CD4-positive, alpha-beta T cell treated with Interferon gamma for 1 hour (primary cell): ENCODE results near the gene ATP5PO.
"Not testable (repeated sequence)": the region's sequence is repeated elsewhere in the genome, so short reads cannot be mapped to it uniquely, and the experiment has no call there.

ENCODE experiments used
- DNase-seq: peaks from one replicate; pipeline ENCODE4 v3.0.0-alpha.2; 2020

The ATP5PO gene

DNA sequence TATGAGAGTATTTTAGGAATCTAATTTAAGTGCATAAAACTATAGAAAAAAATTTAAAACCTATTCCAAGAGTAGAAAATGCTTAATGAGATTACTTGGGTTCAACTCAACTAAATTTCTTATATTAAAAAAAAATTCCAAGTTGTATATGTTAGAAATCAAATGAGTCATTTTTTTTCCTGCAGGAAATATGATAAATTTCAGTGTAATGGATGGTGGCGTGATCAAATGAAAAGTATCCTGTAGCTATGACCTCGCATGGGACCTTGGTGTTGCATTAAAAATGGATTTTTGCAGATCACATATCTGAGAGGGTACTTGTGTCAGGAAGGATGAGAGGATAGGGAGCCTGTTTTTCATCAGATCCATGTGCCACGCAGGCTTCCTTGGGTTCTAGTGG, 17.9 kb downstream of the ATP5PO start:
- DNase-seq = no peak

DNA sequence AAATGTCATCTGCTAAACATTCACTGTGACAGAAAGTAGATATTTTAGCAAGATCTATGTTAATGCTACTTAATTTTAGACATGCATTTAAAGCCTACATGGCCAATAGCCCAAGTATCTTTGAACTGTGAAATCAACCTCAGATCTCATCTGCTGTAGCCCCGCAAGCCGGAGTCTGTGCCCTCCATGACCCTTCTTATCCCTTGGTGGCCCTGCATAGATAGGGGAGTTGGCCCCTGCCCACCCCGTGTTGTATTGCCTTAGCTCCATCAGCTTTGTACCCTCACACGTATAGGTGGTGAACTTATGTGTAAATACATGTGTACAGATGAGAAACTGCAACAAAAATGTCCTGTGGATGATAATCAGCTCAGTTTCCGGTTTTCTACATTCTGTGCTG, 18.5 kb downstream of the ATP5PO start:
- no peak for DNase-seq

DNA sequence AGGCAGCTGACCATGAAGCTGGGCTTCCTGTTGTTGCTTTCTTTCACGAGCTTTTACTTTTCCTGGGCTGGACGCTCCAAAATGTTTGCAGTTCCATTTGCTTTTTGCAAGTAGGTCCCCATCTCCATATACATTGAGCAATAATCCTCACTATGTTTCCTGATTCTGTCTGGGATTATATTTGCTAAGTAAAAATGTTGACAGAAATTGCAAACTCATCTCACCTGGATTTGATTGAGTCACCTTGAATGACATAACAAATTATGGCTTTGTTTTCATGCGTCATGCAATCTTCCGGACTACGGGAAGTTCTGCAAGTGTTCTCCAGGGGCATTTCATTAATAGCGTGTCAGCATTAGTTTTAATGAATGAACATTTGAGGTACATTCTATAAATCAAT, 18.9 kb downstream of the ATP5PO start:
- no peak for DNase-seq

DNA sequence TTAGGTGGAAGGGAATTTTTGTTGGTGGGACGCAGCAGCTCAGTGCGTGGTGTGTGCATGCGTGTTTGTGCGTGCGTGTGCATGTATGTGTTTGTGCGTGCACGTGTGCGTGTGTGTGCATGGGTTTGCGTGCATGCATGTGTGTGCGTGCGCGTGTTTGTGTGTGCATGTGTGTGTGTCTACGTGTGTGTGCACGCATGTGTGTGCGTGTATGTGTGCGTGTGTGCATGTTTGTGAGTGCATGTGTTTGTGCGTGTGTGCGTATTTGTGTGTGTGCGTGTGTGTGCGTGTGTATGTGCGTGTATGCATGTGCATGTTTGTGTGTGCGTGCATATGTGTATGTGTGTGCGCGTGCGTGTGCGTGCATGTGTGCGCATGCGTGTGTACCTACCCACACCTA, 20.2 kb downstream of the ATP5PO start:
- DNase-seq = no peak

DNA sequence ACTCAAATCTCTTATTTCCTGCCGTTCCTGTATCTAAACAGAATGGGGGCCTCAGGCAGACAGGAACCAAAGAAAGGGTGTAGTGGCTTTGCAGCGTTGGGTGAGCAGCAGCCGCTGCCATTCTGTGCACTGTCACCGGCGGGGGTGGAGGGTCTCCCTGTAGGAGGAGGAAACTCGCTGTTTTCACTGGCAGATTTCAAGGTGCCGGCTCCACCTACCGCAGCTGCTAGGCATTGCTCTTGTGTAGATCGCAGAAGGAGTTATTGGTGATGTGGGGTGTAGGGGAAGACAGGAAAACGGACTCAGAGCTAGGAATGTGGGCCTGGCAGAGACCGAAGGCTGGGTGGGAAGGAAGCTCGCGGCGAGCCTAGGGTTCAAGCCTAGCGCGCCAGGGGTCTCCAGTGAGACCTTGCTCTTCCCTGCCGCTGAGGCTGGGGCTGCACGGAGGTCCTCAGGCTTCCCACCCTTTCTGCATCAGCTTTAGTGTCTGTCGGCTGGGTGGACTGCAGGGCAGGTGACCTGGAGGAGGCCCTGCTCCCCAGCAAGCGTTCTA, 20.8 kb downstream of the ATP5PO start:
- DNase-seq = peak; percentile 49

DNA sequence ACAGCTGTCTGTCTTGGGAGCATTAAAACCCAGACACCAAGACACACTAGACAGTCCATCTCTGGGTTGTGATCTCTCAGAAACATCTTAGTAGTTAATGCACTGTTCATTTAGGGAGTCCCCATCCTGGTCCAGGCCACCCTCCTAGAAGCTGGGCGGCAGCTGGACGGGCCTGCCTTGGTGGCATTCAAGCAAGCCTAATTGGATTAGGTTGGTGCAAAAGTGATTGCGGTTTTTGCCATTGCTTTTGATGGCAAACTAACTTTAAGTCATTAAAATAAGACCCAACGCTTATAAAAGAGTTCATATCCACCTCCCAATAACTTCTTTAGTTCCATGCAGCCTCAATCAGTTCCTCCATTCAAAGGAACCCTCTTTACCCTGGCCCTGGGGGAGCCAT, 21.7 kb downstream of the ATP5PO start:
- DNase-seq = no peak

DNA sequence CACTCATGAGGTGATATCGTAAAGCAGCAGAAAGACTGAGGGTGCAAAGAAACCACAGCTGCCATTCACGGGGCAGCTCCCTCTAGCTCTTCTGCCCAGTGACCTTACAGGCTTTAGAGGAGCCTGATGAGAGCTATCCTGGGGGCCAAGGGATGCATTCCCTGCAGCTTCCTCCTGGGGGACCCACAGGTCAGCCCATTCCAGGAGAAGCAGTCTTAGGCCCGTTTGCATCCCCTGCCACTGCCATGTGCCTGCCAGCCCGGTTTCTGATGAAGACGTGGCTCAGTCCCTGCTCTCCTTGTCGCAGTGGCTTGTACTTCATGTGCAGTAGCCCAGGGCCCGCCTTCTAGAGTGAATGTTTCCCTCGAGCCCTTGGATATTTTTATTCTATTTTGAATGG, 22.8 kb downstream of the ATP5PO start:
- no peak for DNase-seq

DNA sequence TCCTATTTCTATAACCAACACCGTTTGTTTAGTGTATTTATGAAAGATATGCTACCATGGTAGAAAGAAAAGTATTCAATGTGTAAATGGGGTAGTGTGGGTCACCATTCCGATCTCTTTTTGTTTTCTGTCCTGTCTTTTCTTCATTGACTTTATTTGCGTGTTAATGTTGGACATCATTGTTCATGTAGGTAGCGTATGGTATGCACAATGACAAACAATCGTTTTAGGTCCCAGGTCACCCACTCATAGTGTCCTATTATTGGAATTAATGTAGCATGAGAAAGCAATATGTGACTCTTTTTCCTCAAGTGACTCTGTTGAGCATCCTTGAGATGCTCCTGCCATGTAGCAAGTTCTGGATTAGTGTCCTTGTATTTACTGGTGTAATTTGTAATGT, 25.4 kb downstream of the ATP5PO start:
- DNase-seq = no peak

DNA sequence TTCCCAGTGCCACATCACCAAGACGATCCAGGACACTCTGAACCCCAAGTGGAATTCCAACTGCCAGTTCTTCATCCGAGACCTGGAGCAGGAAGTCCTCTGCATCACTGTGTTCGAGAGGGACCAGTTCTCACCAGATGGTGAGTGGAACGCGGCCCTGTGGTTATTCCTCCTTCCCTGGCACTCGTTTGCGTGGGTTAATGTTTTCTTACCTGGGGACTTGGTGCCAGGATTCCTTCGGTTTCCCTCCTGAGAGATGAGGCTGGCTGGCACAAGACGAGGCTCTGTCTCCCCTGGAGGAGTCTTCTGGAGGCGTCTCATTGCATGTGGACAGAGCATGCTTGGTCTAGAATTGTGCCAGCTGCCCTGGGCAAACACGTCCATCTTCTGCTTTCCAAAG, 29.3 kb downstream of the ATP5PO start:
- no peak for DNase-seq

DNA sequence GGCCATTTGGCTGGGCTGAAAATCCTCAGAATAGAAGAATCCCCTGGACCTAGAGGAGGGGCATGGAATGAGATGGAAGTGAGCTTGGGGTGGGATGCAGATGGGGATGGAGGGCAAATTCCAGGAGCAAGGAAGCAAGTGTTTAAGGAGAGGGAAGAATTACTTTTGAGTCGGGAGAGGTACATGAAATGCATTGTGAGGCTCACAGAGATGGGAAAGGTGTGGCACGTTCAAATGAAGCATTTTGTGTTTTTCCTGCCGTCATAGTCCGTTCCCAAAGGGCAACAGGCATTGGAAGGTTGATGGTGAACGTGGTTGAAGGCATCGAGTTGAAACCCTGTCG, 30.5 kb downstream of the ATP5PO start:
- no peak for DNase-seq

DNA sequence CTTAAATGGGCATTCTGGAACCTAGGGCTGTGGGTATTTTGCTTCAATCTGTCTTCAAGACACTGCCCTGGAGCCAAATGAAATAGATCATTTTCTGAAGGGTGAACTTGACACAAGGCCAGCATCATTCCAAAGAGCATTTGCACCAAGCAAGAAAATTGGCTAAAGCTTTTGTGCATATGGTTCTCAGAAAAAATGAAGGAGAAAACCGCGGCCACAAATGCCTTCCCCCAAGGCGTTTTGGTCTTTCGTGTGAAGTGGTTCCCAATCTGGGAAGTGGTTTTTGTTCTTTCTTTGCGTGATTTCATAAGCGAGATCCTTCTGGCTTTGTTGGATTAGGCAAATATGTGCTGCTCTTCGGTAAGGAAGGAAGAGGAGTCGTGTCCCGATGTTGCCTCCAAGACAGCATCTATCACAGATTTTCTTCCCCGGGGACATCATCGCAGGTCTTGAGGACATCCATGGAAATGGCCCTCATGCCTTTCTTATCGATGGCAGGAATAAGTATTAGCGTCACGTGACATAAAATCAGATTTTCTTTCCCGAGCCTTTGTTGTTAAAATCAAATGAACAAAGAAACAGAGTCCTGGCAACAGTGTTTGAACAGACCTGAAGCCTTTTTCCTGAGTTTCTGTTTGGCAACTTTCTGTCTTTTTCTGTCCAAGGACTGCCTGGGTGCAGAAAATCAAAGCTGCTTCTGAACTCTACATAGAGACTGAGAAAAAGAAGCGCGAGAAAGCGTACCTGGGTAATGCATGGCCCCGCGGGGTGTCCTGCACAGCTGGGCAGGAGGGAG, 31.0 kb downstream of the ATP5PO start:
- DNase-seq = no peak

DNA sequence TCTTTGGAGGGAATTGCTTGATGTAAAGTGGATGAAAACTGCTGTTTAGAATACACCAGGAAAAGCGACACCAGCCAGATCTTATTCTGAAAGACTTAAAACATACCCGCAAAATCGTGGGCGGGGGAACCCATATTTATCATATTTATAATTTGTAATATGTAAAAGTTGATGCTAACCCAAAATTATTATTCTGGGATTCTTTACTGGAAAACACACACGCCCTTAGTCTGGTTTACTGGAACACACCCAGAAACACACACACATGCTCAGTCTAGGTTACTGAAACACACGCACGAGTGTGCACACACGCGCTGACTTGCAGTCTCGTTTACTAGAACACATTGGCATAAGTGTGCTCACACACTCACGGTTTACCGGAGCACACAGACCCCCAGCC, 32.5 kb downstream of the ATP5PO start:
- no peak for DNase-seq

DNA sequence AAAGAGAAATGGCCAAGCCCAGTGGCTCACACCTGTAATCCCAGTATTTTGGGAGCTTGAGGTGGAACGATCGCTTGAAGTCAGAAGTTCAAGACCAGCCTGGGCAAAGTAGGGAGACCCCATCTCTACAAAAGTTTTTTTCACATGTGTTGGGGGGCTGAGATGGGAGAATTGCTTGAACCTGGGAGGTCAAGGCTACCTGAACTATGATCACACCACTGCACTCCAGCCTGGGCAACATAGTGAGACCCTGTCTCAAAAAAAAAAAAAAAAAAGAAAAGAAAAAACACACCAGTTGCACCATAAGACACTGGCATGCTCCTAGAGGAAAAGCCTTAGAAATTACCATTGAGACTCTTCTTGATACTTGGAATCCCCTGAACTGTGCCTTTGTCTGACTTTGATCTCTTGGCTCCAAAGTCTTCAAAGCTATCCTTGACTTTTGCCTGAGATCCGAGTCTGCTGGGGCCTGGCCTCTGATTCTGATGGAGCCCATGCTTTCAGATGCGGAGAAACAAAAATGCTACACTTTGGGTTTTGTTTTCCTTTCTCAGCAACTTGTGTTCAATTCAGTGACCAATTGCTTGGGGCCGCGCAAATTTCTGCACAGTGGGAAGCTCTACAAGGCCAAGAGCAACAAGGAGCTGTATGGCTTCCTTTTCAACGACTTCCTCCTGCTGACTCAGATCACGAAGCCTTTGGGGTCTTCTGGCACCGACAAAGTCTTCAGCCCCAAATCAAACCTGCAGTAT, 33.7 kb downstream of the ATP5PO start:
- DNase-seq = no peak

DNA sequence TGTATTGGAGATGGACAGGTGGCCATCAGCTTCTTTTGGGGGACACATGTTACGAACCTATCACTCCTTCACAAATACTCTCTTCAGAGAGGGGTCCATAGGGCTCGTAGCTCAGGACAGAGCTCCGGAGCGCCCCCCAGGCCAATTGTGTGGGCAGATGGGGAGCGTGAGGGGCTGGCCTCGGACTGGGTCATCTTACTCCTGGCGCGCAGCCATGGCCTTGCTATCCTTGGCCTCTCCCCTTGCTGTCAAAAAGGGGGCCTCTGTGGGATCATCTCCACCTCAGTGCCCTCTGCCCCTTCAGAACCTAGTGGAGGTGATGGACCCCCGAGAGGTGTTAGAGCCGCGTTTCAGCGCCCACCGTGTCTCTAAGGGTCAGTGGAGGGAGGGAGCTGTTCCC, 35.0 kb downstream of the ATP5PO start:
- no peak for DNase-seq

DNA sequence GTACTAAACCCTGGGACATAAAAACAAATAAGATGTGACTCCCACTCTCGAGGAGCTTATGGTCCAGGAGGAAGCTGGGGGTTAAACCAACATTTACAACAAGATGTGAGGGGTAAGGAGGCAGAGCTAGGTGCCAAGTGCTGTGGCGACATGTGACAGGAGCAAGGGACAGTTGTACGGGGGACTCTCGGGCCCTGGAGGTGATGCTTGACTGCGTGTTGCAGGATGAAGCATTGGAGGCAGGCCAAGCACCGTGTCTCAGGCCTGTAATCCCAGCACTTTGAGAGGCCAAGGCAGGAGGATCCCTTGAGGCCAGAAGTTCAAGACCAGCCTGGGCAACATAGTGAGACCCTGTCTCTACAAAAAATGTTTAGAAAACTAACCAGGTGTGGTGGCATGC, 36.8 kb downstream of the ATP5PO start:
- no peak for DNase-seq

DNA sequence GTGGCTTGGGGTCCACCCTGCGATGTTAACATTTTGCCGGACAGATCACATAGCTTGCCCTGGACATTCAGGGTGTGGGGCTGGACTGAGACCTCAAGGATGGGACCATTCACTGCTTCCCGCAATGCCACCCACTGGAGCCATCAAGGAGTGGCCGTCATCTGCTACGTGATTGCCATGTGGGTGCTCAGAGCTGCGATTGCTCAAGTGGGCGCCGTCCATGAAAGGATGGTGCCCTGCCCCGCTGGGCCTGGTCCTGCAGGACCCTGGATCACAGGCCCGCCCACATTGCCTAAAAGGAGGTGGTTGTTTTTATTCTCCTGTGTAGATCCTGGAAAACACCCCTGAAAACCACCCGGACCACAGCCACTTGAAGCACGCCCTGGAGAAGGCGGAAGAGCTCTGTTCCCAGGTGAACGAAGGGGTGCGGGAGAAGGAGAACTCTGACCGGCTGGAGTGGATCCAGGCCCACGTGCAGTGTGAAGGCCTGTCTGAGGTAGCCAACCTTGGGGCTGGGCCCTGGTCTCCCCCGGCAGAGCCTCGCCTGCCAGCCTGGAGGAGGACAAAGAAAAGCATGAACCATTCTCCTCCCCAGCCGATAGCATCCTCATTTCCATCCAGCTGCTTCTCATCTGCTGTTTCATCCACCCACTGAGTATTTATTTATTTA, 40.4 kb downstream of the ATP5PO start:
- no peak for DNase-seq

DNA sequence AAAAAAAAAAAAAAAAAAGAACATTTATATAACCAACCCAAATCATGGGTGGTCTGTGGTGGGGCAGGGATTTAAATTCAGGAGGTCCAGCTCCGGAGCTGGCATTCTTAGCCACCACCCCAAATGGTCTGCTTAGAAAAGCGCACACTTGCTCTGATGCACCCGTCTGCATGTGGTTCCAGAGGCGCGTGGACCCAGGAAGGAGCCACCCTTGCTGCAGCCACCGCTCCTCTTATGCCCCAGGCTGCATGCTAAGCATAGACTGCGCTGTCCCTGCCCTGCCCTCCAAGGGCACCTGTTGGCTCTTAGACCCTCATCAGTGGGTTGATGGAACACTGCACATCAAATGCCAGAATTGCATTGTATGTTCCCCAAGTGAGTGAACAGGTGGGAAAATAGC, 41.4 kb downstream of the ATP5PO start:
- no peak for DNase-seq

DNA sequence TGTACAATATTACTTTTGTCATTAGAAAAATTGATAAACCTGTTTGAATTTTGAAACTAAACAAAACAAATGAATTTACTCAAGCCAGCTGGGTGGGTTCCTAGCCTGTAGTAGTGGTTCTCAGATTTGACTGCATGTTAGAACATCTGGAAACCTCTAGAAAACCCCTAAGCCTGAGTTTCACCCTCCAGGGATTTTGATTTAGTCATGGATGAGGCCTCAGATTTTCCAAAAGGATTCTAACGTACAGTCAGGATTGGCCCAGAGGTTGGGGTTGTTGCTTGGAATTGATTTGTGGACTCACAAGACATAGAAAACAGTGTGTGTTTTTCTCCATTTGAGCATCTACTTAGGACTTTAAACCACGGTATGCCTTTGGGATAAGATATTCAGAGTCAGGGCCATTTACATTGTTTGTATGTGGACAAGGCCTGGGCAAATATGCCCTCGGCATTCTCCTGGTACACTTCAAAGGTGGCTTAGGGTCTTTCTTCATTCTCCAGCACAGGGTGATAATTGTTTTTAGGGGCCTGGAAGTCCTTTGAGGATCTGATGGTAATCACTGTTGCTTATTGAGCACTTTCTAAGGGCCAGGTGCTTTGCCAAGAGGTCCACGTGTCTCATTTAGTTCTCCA, 42.6 kb downstream of the ATP5PO start:
- no peak for DNase-seq

DNA sequence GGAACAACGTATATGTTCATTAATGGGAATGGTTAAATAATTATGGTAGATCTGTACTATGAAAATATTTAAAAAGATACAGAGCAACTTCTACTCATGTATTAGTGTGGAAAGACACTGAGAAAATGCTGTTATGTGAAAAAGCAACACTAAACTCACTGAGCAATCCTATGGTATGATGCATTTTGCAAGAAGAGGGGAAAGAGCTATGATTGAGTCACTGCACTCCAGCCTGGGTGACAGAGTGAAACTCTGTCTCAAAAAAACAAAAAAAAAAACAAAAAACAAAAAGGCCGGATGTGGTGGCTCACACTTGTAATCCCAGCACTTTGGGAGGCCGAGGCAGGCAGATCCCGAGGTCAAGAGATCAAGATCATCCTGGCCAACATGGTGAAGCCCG, 44.4 kb downstream of the ATP5PO start:
- no peak for DNase-seq

DNA sequence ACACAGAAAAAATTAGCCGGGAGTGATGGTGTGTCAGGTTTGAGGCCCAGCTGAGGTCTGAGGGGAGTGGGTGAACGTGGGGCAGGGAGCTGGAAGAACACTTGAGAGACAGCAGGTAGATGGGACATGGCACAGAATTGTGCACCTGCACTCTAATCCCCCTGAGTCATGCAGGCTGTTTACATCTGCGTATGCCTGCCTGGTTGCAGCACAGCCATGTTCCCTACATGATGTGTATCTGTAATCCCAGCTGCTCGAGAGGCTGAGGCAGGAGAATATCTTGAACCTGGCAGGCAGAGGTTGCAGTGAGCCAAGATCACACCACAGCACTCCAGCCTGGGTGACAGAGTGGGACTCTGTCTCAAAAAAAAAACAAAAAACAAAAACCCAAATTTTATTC, 44.8 kb downstream of the ATP5PO start:
- DNase-seq = no peak

DNA sequence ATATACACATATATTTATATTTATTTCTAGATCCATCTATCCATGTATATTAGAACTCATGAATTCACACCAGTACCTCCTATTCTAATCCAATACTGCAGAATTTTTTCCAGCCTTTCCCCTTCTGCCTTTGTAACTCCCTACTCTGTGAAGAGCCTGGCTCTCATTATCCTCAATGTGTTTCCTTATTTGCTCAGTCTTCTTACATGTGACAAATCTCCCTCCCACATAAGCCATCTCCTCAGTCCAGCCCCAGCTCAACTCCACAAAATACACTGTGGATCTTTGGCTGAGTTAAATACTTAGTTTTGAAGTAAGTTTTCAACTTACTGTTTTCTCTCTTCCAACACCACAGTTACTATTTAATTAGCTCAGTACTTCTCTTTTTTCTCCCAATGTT, 45.7 kb downstream of the ATP5PO start:
- DNase-seq = no peak

DNA sequence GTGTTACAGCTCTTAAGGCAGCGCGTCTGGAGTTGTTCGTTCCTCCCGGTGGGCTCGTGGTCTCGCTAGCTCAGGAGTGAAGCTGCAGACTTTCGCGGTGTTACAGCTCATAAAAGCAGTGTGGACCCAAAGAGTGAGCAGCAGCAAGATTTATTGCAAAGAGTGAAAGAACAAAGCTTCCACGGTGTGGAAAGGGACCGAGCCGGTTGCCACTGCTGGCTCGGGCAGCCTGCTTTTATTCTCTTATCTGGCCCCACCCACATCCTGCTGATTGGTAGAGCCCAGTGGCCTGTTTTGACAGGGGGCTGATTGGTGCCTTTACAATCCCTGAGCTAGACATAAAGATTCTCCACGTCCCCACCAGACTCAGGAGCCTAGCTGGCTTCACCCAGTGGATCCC, 47.7 kb downstream of the ATP5PO start:
- DNase-seq = not testable (repeated sequence)

DNA sequence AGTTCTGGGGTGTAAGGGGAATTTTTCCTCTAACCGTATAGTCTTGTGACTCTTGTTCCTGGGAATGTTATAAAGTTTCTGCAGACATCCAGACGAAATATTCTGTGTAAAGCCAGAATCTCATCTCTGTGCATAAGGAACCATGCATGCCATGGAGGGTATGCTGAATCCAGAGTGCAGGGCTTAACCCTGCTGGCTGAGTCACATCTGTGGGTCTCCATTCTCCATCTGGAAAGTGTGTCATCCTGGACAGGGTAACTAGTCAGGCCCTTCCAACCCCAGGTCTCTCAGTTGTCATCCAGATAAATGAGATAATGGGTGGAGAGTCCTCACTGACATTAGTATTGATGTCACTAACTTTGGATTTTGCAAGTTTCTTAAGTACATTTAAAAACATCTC, 48.8 kb downstream of the ATP5PO start:
- DNase-seq = no peak
